HEK293T (cell line): ENCODE measurements around the gene ATP10A.

ENCODE experiments used
- CTCF ChIA-PET: fragments of 350-600 bp; formaldehyde crosslinking; extraction: SDS; loops from one replicate; lab custom pipeline; 2021; ENCODE audit warnings: antibody characterized with exemption, inconsistent platforms; lab: Yijun Ruan, JAX
- POLR2A ChIA-PET: fragments of 350-600 bp; formaldehyde crosslinking; extraction: SDS; loops from one replicate; lab custom pipeline; 2020; ENCODE audit warnings: antibody characterized with exemption, inconsistent platforms; lab: Yijun Ruan, JAX
- DNase-seq: peaks from one replicate; pipeline ENCODE4 v3.0.0; 2012; ENCODE audit warnings: mixed read lengths; ENCODE audit errors: extremely low spot score
- ARNT ChIP-seq: fragments of 450-650 bp; IDR thresholded peaks from 2 replicates; pipeline ENCODE4 v1.6.1; 2017; ENCODE audit warnings: mild to moderate bottlenecking
- BHLHE40 ChIP-seq: fragments of 450-650 bp; IDR thresholded peaks from 2 replicates; pipeline ENCODE4 v1.6.1; 2016; ENCODE audit warnings: mild to moderate bottlenecking, moderate library complexity, borderline replicate concordance
- CTBP1 ChIP-seq: fragments of 450-650 bp; IDR thresholded peaks from 2 replicates; pipeline ENCODE4 v1.6.1; 2016; ENCODE audit warnings: borderline replicate concordance
- ELF4 ChIP-seq: fragments of 450-650 bp; IDR thresholded peaks from 2 replicates; pipeline ENCODE4 v1.6.1; 2017; ENCODE audit warnings: antibody characterized with exemption
- FOXA1 ChIP-seq: fragments of 450-650 bp; IDR thresholded peaks from 2 replicates; pipeline ENCODE4 v1.6.1; 2016; ENCODE audit warnings: mild to moderate bottlenecking
- FOXK2 ChIP-seq: fragments of 450-650 bp; IDR thresholded peaks from 2 replicates; pipeline ENCODE4 v1.6.1; 2016; ENCODE audit warnings: mild to moderate bottlenecking
- FOXM1 ChIP-seq: fragments of 450-650 bp; IDR thresholded peaks from 2 replicates; pipeline ENCODE4 v1.6.1; 2017; ENCODE audit warnings: mild to moderate bottlenecking, borderline replicate concordance
- HDGF ChIP-seq: fragments of 450-650 bp; IDR thresholded peaks from 2 replicates; pipeline ENCODE4 v1.6.1; 2017; ENCODE audit warnings: antibody characterized with exemption, borderline replicate concordance
- L3MBTL2 ChIP-seq: fragments of 450-650 bp; conservative IDR thresholded peaks from 2 replicates; pipeline ENCODE4 v1.6.1; 2016; ENCODE audit warnings: mild to moderate bottlenecking
- LEF1 ChIP-seq: fragments of 450-650 bp; IDR thresholded peaks from 2 replicates; pipeline ENCODE4 v1.6.1; 2017; ENCODE audit warnings: mild to moderate bottlenecking, borderline replicate concordance
- NFRKB ChIP-seq: fragments of 450-650 bp; IDR thresholded peaks from 2 replicates; pipeline ENCODE4 v1.6.1; 2016; ENCODE audit warnings: mild to moderate bottlenecking, moderate library complexity
- PKNOX1 ChIP-seq: fragments of 450-650 bp; IDR thresholded peaks from 2 replicates; pipeline ENCODE4 v1.6.1; 2016
- SP1 ChIP-seq: fragments of 450-650 bp; IDR thresholded peaks from 2 replicates; pipeline ENCODE4 v1.6.1; 2017
- SUZ12 ChIP-seq: fragments of 450-650 bp; IDR thresholded peaks from 2 replicates; pipeline ENCODE4 v1.6.1; 2016; ENCODE audit warnings: mild to moderate bottlenecking
- TARDBP ChIP-seq: fragments of 450-650 bp; IDR thresholded peaks from 2 replicates; pipeline ENCODE4 v1.6.1; 2016
- ZNF384 ChIP-seq: fragments of 450-650 bp; IDR thresholded peaks from 2 replicates; pipeline ENCODE4 v1.6.1; 2016

ATP10A gene

GRCh38 chr15:25805031-25805430 lies 58.1 kb downstream of the ATP10A start:
- CTCF ChIA-PET: no interaction called here
- POLR2A ChIA-PET: no interaction called here
- DNase-seq: no peak
- TF ChIP-seq SUZ12: no peak
- no peak for TF ChIP-seq FOXA1
- TF ChIP-seq FOXM1: no peak
- no peak for TF ChIP-seq FOXK2
- TF ChIP-seq BHLHE40: no peak
- TF ChIP-seq ELF4: no peak
- no peak for TF ChIP-seq HDGF
- no peak for TF ChIP-seq CTBP1
- no peak for TF ChIP-seq L3MBTL2
- TF ChIP-seq ZNF384: no peak
- TF ChIP-seq TARDBP: no peak
- no peak for TF ChIP-seq PKNOX1
- no peak for TF ChIP-seq LEF1
- no peak for TF ChIP-seq NFRKB
- TF ChIP-seq ARNT: no peak

- DNase-seq: no peak
- CTCF ChIA-PET: no interaction called here
- no peak for TF ChIP-seq FOXA1
- no peak for TF ChIP-seq BHLHE40
- TF ChIP-seq L3MBTL2: no peak
- no peak for TF ChIP-seq FOXK2
- no peak for TF ChIP-seq SP1
- no peak for TF ChIP-seq HDGF
- TF ChIP-seq ARNT: no peak
- no peak for TF ChIP-seq LEF1
- TF ChIP-seq TARDBP: no peak
- TF ChIP-seq FOXM1: no peak
- no peak for TF ChIP-seq PKNOX1
- no peak for TF ChIP-seq ELF4
- no peak for TF ChIP-seq CTBP1
- TF ChIP-seq SUZ12: no peak
- TF ChIP-seq ZNF384: no peak
- POLR2A ChIA-PET: no interaction called here
Observed at GRCh38 chr15:25804451-25804850, 58.7 kb downstream of the ATP10A start.

DNA sequence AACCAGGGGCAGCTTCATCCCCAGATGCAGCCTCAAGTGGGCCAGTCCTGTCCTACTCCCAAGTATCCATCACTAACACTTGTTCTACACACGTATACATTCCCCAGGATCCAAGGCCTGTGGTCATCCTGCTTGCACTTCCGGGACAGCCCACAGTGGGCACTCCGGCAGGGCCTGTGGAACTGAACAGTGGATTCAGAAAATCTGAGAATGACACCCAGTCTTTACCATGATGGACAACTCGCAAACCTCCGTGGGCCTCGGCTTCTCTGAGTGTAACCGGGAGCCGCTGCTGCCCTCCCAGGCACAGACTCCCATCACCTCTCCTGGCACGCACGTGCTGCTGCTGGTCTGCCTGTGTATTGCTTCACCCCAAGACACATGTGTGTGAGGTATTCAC lies 59.6 kb downstream of the ATP10A start:
- POLR2A ChIA-PET: no interaction called here
- TF ChIP-seq FOXA1 (no peak), SP1 (no peak)
- CTCF ChIA-PET: no interaction called here
- no peak for DNase-seq

- TF ChIP-seq SP1 (no peak), ELF4 (no peak), SUZ12 (no peak), PKNOX1 (no peak), ARNT (no peak), CTBP1 (no peak), FOXK2 (no peak), FOXM1 (no peak), BHLHE40 (no peak), LEF1 (no peak)
- no peak for DNase-seq
- POLR2A ChIA-PET: no interaction called here
- CTCF ChIA-PET: interaction anchor here (0.7 kb wide), 1 partner anchor 13 kb away, joined by 3 read pairs; no protein-coding TSS in a partner anchor
Observed at GRCh38 chr15:25803036-25803435, 60.1 kb downstream of the ATP10A start.

- ChIA-PET CTCF (interaction anchor here (0.7 kb wide), 1 partner anchor 14 kb away, joined by 3 read pairs; no protein-coding TSS in a partner anchor), POLR2A (no interaction called here)
- TF ChIP-seq LEF1: no peak
- no peak for TF ChIP-seq PKNOX1
- TF ChIP-seq HDGF: no peak
- no peak for TF ChIP-seq ZNF384
- no peak for TF ChIP-seq ELF4
- no peak for TF ChIP-seq L3MBTL2
- no peak for TF ChIP-seq TARDBP
- TF ChIP-seq SUZ12: no peak
- TF ChIP-seq SP1: no peak
- no peak for TF ChIP-seq ARNT
- TF ChIP-seq FOXA1: no peak
- TF ChIP-seq NFRKB: no peak
- no peak for TF ChIP-seq BHLHE40
- TF ChIP-seq CTBP1: no peak
- TF ChIP-seq FOXK2: no peak
- no peak for TF ChIP-seq FOXM1
Observed at GRCh38 chr15:25802285-25802830, 60.8 kb downstream of the ATP10A start.

DNA sequence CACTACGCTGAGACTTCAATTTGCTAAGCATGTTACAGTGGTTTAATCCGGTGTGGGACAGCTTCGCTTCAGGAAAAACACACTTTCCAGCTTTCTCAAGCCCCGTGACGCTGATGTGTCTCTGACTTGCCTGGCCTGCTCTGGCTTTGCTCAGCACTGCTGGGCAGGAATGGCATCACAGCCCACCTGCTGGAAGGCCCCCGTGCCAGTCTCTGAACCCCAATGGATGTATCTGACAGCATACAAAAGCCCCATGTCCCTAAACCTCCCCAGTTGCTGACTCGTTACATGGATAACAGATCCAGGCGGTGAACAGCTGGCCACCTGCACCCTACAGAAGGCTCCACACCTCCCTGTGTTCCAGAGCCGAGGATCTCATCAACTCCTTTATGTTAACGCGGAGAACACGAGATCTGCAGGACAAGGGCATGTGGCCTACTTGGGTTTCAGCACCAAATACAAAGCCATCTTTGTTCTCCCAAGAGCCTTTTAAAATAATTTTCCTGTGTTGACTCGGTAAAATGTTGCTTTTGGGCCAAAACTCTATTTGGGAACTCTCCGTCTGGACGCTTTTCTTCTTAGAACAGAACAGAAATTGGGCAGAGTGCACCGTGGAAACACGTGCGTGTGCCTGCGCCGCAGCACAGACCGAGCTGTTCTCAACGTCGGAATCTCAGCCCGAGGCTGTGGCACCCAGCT lies 61.4 kb downstream of the ATP10A start:
- TF ChIP-seq NFRKB (no peak), FOXM1 (no peak), ARNT (no peak), HDGF (no peak), PKNOX1 (no peak), FOXK2 (no peak), SP1 (no peak), ZNF384 (no peak), L3MBTL2 (no peak), TARDBP (no peak), CTBP1 (no peak), BHLHE40 (no peak), FOXA1 (no peak), ELF4 (no peak), LEF1 (no peak), SUZ12 (no peak)
- ChIA-PET POLR2A (no interaction called here), CTCF (no interaction called here)
- no peak for DNase-seq

More at GRCh38 chr15:25802285-25802830, 60.8 kb downstream of the ATP10A start:
- no peak for DNase-seq
